ENCODE measurements around the gene GAL3ST2. TPM values are rescaled to one million over a fixed set of nuclear protein-coding genes. Genes with fewer than 3 reads are reported as not detected.
"Not testable (repeated sequence)": the region's sequence is repeated elsewhere in the genome, so short reads cannot be mapped to it uniquely, and the experiment has no call there.

Gene GAL3ST2
- not detected in 2 replicates for total RNA-seq

DNA sequence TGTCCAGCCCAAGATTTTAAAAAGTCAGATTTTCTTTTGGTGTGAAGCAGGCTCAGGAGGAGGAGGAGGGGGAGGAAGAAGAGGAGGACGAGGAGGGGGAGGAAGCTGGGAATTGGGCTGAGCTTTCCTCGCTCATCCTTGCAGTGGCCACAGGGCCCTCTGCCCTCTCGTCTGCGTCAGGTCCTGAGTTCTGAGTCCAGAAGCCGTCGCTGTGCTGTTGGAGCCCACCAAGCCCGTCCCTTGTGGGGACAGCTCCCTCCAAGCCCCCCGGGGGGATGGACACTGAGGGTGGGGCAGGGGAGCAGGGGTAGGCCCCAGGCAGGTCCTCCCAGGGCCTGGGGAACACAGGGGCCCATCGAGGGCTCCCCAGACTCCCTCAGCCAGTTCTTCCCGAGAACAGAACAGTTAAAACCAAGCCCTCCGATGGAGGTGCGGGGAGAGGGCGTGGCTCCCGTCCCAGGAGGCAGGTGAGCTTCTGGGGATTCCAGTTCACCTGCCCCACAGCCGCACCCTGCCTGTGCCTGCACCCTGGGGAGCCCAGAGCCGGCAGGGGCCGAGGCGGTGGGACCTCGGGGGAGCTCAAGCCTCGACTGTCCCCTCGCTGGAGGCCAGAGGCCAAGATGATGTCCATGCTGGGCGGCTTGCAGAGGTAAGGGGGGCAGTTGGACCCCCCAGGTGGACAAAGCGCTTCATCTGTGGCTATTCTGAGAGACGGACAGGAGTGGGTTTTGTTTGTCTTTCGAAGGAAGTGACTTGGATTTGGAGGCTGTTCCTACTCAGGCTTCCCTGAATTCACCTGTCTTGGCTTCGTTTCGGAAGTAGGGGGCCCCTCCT is at the start of gene GAL3ST2:
GAL3ST2 (plus strand) TSS at position 487 of the 834 bp plus-strand sequence; CDS start at position 621, 134 bp downstream.
- no peak for DNase-seq (ENCODE audit: extremely low read depth, low read depth, low spot score)

- no peak for DNase-seq (ENCODE audit: extremely low read depth, low read depth, low spot score)
Observed at GRCh38 chr2:241728000-241728399, 48.6 kb upstream of the GAL3ST2 start.

GRCh38 chr2:241728627-241729026 is 48.0 kb upstream of the GAL3ST2 start:
- DNase-seq (ENCODE audit: extremely low read depth, low read depth, low spot score), result no peak

DNA sequence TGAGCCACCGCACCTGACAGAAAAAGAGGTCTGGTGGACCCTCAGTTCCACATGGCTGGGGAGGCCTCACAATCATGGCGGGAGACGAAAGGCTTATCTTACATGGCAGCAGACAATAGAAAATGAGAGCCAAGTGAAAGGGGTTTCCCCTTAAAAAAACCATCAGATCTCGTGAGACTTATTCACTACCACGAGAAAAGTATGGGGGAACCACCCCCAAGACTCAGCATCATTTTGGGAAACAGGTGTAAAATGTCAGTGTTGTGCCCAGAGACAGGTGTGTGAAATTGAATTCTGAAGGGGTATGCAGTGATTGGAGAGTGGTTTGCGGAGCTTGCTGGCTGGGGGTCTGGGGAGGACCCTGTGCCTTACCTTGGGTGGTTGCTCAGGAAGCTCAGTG is 46.8 kb upstream of the GAL3ST2 start:
- DNase-seq (ENCODE audit: extremely low read depth, low read depth, low spot score), result no peak

- no peak for DNase-seq (ENCODE audit: extremely low read depth, low read depth, low spot score)
Observed at GRCh38 chr2:241730671-241731293, 45.8 kb upstream of the GAL3ST2 start.

DNA sequence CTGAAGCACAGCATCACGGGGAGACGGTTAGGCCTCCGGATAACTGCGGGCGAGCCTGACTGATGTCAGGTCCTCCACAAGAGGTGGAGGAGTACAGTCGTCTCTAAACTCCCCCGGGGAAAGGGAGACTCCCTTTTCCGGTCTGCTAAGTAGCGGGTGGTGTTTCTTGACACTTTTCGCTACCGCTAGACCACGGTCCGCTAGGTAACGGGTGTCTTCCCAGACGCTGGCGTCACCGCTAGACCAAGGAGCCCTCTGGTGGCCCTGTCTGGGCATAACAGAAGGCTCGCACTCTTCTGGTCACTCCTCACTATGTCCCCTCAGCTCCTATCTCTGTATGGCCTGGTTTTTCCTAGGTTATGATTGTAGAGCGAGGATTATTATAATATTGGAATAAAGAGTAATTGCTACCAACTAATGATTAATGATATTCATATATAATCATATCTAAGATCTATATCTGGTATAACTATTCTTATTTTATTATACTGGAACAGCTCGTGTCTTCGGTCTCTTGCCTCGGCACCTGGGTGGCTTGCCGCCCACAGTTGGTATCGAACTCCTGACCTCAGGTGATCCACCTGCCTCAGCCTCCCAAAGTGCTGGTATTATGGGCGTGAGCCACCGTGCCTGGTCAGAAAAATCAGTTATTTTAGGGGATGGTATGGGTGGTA is 44.0 kb upstream of the GAL3ST2 start:
- not testable (repeated sequence) for DNase-seq (ENCODE audit: extremely low read depth, low read depth, low spot score)

DNA sequence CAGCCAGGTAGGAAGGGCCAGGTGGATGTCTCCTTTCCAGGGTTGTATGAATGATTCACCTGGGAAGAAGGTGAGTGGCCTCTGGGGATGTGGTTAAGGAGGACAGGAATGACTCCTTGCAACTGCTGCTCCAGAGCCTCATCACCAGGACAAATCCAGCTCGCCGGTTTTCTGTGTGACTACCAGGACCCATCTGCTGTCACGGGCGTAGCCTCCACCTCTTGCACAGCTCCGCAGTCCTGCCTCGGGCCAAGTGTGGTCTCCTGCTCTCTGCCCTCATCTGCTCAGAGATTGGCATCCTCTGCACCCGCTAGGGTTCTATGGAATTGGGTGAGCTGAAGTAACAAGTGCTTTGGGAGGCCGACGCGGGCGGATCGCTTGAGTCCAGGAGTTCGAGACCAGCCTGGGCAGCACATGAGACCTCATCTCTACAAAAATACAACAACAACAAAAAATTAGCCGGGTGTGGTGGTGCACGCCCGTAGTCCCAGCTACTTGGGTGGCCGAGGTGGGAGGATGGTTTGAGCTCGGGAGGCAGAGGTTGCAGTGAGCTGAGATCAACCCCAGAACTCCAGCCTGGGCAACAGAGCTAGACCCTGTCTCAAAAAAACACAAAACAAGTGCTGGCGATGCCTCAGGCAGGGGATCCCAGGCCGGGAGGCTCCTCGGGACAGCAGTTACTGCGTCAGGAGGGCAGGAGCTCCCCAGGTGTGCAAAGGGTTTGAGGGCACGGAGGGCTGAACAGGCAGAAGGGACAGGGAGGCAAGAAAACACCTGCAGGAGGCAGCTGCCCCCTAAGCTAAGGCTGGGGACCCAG is 43.0 kb upstream of the GAL3ST2 start:
- DNase-seq (ENCODE audit: extremely low read depth, low read depth, low spot score), result no peak

DNA sequence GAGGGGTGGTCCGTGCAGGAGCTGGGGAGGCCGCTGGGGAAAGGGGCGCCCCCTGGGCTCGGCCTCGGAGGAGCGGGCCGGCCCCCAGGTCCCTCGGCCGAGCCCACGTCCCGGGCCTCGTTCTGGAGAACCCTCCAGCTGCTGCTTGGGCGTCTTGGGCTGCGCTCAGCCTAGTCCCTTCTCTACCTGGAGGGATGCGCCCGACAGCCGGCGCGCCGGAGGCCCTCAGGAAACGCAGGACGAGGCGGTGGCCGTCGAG is 42.5 kb upstream of the GAL3ST2 start:
- DNase-seq (ENCODE audit: extremely low read depth, low read depth, low spot score), result no peak

- DNase-seq (ENCODE audit: extremely low read depth, low read depth, low spot score), result no peak
Observed at GRCh38 chr2:241734467-241735208, 42.0 kb upstream of the GAL3ST2 start, which contains the start of gene D2HGDH. Gene D2HGDH, plus strand, starts transcription at chr2:241734630. Its CDS starts 595 bp downstream, at chr2:241735225.

DNA sequence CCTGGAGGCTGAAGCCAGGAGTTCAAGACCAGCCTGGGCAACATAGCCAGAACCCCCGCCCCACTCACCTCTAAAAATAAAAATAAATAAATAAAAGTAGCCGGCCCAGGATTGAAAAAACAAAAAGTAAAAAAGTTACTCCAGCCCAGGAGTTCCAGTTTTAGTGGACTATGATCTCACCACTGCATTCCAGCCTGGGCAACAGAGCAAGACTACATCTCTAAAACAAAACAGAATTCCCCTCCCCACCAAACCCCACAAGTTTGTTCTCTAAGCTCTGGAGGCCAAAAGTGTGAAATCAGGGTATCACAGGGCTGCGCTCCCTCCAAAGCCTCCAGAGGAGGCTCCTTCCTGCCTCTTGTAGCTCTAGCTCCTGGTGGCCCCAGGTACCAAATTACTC is 40.5 kb upstream of the GAL3ST2 start:
- no peak for DNase-seq (ENCODE audit: extremely low read depth, low read depth, low spot score)

- no peak for DNase-seq (ENCODE audit: extremely low read depth, low read depth, low spot score)
Observed at GRCh38 chr2:241738040-241738686, 38.5 kb upstream of the GAL3ST2 start.

GRCh38 chr2:241739177-241739576 is 37.4 kb upstream of the GAL3ST2 start:
- no peak for DNase-seq (ENCODE audit: extremely low read depth, low read depth, low spot score)

DNA sequence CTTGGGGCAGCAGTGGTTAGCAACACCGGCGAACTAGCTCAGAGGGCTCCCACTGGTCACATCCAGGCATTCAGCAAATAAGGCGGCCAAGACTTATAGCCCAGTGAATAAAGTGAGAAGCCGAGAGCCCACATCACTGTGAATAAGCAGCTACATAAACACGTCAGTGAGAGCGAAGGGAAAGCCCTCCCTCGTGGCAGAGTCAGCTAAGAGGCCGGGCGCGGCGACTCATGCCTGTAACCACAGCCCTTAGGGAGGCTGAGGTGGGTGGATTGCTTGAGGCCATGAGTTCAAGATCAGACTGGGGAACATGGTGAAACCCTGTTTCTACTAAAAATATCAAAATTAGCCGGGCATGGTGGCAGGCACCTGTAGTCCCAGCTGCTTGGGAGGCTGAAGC is 37.0 kb upstream of the GAL3ST2 start:
- no peak for DNase-seq (ENCODE audit: extremely low read depth, low read depth, low spot score)

GRCh38 chr2:241741016-241741415 is 35.6 kb upstream of the GAL3ST2 start:
- DNase-seq (ENCODE audit: extremely low read depth, low read depth, low spot score), result no peak

DNA sequence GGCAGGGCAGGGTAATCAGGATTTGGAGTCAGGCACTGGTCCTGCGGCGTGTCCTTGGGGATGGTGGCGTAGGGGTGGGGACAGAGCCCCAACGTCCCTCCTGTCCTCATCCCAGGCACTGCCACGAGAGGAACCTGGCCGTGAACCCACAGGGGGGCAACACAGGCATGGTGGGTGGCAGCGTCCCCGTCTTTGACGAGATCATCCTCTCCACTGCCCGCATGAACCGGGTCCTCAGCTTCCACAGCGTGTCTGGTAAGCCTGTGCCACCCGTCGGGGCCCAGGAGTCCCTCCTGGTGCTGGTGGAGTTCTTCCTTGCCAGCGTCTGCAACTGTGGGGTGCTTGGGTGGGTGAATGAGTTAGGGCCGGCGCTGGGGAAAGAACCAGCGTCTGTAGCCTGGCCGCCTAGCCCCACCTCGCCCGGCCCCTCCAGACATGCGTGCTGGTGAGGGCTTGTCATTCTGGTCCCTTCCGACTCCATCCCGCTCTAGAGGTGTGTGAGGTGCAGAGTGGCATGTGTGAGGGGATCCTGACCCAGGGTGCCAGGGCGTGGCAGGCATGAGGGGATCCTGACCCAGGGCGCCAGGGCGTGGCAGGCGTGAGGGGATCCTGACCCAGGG is 34.2 kb upstream of the GAL3ST2 start:
- no peak for DNase-seq (ENCODE audit: extremely low read depth, low read depth, low spot score)

GRCh38 chr2:241743008-241743407 is 33.6 kb upstream of the GAL3ST2 start:
- DNase-seq (ENCODE audit: extremely low read depth, low read depth, low spot score), result not testable (repeated sequence)

GRCh38 chr2:241743620-241744019 is 33.0 kb upstream of the GAL3ST2 start:
- DNase-seq (ENCODE audit: extremely low read depth, low read depth, low spot score), result no peak

GRCh38 chr2:241744028-241744754 is 32.4 kb upstream of the GAL3ST2 start:
- DNase-seq (ENCODE audit: extremely low read depth, low read depth, low spot score), result no peak

DNA sequence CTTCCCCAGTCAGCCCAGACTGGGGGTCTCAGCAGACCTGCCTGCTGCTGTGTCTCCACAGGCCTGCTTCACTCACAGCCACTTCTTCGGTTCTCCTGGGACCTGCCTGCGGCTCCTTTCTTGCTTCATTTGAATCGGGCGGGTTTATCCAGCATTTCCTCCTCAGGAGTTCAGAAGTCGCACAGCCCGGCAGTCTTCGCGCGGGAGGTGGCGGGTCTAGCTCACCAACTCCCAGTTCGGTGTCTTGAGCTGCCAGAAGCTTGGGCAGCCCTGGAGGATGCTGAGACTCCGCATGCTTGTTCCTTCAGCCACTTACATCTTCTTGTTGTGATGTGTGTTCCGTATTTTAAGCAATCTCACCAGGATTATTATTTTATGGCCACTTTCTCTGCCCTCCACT is 31.3 kb upstream of the GAL3ST2 start:
- no peak for DNase-seq (ENCODE audit: extremely low read depth, low read depth, low spot score)
